Motor neuron (in vitro differentiated cells): ENCODE results near the gene ARSG. TPM values are rescaled to one million over a fixed set of nuclear protein-coding genes. Genes with fewer than 3 reads are reported as not detected.
A peak's percentile ranks its signal among the peaks of the same experiment; 100 is the strongest.
"Not testable (repeated sequence)": the region's sequence is repeated elsewhere in the genome, so short reads cannot be mapped to it uniquely, and the experiment has no call there.

Experiments used
- ATAC-seq, 8 experiments: fragments of 200-7000 bp; cut with Tn5 transposase; replicated peaks in 6 of 8; 2 replicates each; pipeline ENCODE4 v1.8.0; 2021; ENCODE audit warnings: mild to moderate bottlenecking in 8 of 8, moderate library complexity in 8 of 8
- H3K27ac ChIP-seq, 2 donors: fragments of 250-450 bp; sonication (Bioruptor Pico); 2 replicates each; pipeline ENCODE4 v1.9.0; 2021; ENCODE audit warnings: antibody characterized with exemption in 2 of 2, mild to moderate bottlenecking in 2 of 2, moderate library complexity in 1 of 2
- H3K4me1 ChIP-seq, 2 donors: fragments of 250-450 bp; sonication (Bioruptor Pico); replicated peaks in 1 of 2; 2 replicates each; pipeline ENCODE4 v1.6.1; 2021; ENCODE audit warnings: antibody characterized with exemption in 2 of 2, mild to moderate bottlenecking in 2 of 2, moderate library complexity in 1 of 2
- H3K4me3 ChIP-seq, 5 donors: fragments of 250-450 bp; sonication (Bioruptor Pico); 2 replicates each; pipeline ENCODE4 v1.9.0; 2021; ENCODE audit warnings: antibody characterized with exemption in 5 of 5, mild to moderate bottlenecking in 5 of 5, moderate library complexity in 4 of 5
- WGBS, 10 experiments: fragments of 450-650 bp; shearing (Covaris generic); methylation state at CpG; one replicate each; pipeline ENCODE4 v1.0.0; 2022; 5-methylcytosine and 5-hydroxymethylcytosine counted together
- in situ Hi-C, 9 experiments: fragments of 400-800 bp; cut with MboI; loops; one replicate each; pipeline ENCODE4 v1.15.0; 2021; ENCODE audit warnings: low sequenced_read_pairs in 9 of 9, low pct_unique_long_range_greater_than_20kb in 2 of 9; ENCODE audit not compliant: unreplicated experiment in 9 of 9
- total RNA-seq, 8 experiments: library from RNA; unstranded; fragments of 300-600 nt; gene quantifications; 2 replicates each; pipeline versions ENCODE4 v1.2.3 to v1.2.4, GENCODE V29; 2022

ARSG gene
- total RNA-seq, 8 experiments from 2014 or later = 6.9 to 36.5 (median 12.6) TPM

DNA sequence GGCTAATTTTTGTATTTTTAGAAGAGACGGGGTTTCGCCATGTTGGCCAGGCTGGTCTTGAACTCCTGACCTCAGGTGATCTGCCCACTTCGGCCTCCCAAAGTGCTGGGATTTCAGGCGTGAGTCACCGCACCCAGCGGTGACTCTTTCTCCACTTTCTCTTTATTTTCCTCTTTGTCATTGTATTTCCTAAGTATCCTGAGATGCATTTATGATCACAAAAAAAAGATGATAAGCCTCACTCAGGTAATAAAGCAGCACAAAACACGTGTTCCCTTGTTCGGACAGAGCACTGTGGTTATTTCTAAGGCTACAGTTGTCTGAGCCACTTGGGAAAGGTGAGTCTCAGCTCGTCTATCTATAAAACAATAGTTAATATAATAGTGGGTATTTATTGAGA, 61.4 kb downstream of the ARSG start:
- ATAC-seq, H3K27ac ChIP-seq, in situ Hi-C loops, H3K4me1 ChIP-seq, H3K4me3 ChIP-seq: not testable (repeated sequence)
- 79 to 100% (median 95%) methylated on average over 1 to 9 of the region's 9 CpGs; no CpG with 5 or more reads in 1 of the 10 experiments for WGBS, 10 experiments

- in situ Hi-C loops = no loop called here
- ATAC-seq = peak in 1 of 8 experiments; percentile 17
- WGBS, 10 experiments = 49 to 100% (median 85%) methylated on average over 1 to 4 of the region's 4 CpGs
- H3K27ac ChIP-seq = no peak overlapping the region
- no peak overlapping the region for H3K4me3 ChIP-seq
- H3K4me1 ChIP-seq = peaks cover 0 to 7% of the 10 kb centered on the region in 2 donors
Measured at GRCh38 chr17:68353111-68353521, 61.8 kb downstream of the ARSG start.

DNA sequence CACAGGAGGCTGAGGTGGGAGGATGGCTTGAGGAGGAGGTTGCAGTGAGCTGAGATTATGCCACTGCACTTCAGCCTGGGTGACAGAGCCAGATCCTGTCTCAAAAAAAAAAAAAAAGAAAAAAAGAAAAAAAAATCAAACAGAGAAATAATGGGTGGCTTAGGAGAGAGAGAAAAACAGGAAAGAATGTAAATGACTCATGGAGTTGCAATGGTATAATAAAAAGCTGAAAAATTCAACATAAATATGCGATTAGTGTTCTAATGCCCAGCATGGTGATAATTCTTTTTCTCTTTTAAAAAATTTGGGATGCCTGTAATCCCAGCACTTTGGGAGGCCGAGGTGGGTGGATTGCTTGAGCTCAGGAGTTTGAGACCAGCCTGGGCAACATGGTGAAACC, 63.0 kb downstream of the ARSG start:
- H3K4me1 ChIP-seq, H3K27ac ChIP-seq, in situ Hi-C loops, H3K4me3 ChIP-seq: not testable (repeated sequence)
- ATAC-seq = peak in 2 of 8 experiments; percentile 15 to 26
- WGBS, 10 experiments = 9 to 100% (median 74%) methylated on average over 1 to 2 of the region's 2 CpGs; no CpG with 5 or more reads in 1 of the 10 experiments

DNA sequence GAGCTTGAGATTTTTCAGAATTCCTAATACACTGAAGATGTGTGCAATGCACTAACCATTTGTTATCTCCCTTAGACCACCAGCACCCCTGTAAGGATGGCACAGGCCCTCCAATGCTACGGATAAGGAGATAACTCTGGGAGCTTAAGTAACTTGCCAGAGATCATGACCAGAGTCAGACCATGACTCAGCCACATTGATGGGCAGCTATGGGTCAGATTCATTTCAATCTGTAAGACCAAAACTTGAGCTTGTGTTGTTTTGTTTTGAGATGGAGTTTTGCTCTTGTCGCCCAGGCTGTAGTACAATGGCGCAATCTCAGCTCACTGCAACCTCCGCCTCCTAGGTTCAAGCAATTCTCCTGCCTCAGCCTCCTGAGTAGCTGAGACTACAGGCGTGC, 63.8 kb downstream of the ARSG start:
- ATAC-seq, H3K4me1 ChIP-seq, in situ Hi-C loops, H3K4me3 ChIP-seq, H3K27ac ChIP-seq: not testable (repeated sequence)
- 90 to 100% (median 100%) methylated on average over 1 to 3 of the region's 5 CpGs; no CpG with 5 or more reads in 3 of the 10 experiments for WGBS, 10 experiments

DNA sequence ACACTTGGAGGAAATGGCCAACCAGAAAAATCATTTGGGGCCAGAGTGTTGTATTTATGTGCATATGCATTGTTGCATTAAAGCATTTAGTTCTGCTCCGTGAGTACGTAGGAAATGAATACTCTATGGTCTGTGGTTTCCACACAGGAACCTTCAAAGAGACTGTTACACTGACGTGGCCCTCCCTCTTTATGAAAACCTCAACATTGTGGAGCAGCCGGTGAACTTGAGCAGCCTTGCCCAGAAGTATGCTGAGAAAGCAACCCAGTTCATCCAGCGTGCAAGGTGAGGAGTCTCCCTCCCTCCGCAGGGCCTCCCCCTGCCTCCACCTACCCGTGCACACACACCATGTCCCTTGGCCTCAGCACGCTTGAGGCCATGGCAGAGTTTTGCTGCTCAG, 65.2 kb downstream of the ARSG start:
- Histone ChIP-seq H3K27ac (no peak overlapping the region), H3K4me1 (peaks cover 0 to 2% of the 10 kb centered on the region in 2 donors), H3K4me3 (no peak overlapping the region)
- in situ Hi-C loops = no loop called here
- WGBS, 10 experiments = 0 to 98% (median 75%) methylated on average over 2 to 7 of the region's 8 CpGs; no CpG with 5 or more reads in 3 of the 10 experiments
- ATAC-seq = peak in 4 of 8 experiments; percentile 15 to 98 (median 96)

DNA sequence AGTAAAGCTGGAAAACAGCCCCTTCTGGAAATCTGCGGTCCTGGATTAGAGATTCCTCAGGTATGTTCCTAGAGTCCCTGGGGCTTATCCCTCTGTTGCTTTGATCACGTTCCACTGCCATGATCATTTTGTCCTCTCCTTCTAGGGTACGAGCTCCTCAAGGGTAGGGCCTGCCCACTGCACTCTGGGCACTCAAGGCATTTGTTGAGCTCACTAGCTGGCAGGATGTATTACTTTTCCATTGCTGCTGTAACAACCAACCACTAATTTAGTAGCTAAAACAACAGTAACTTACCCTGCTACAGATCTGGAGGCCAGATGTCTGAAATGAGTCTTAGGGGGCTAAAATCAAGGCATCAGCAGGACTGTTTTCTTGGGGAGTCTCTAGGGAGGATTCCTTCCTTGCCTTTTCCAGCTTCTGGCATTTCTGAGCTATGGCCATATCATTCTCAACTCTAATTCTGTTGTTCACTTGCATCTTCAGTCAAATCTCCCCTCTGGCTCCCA, 65.7 kb downstream of the ARSG start:
- H3K4me3 ChIP-seq = no peak overlapping the region
- in situ Hi-C loops = no loop called here
- no peak overlapping the region for H3K27ac ChIP-seq
- 33 to 100% (median 77%) methylated on average over 1 to 3 of the region's 3 CpGs; no CpG with 5 or more reads in 6 of the 10 experiments for WGBS, 10 experiments
- no peak for ATAC-seq
- H3K4me1 ChIP-seq = no peaks in the 10 kb centered on the region

DNA sequence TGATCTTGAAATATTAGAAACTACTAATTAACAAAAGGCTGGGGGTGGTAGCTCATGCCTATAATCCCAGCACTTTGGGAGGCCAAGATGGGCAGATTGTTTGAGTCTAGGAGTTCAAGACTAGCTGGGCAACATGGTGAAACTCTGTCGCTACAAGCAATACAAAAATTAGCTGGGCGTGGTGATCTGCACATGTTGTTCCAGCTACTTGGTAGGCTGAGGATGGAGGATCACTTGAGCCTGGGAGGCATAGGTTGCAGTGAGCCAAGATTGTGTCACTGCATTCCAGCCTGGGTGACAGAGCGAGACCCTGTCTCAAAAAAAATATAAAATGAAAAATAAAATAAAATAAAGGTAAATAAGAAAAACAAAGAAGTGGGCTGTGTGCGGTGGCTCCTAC, 66.6 kb downstream of the ARSG start:
- 86 to 100% (median 90%) methylated on average over 1 to 4 of the region's 4 CpGs for WGBS, 10 experiments
- no peak overlapping the region for H3K27ac ChIP-seq
- ATAC-seq = no peak
- no peak overlapping the region for H3K4me3 ChIP-seq
- H3K4me1 ChIP-seq = no peaks in the 10 kb centered on the region
- in situ Hi-C loops = no loop called here

DNA sequence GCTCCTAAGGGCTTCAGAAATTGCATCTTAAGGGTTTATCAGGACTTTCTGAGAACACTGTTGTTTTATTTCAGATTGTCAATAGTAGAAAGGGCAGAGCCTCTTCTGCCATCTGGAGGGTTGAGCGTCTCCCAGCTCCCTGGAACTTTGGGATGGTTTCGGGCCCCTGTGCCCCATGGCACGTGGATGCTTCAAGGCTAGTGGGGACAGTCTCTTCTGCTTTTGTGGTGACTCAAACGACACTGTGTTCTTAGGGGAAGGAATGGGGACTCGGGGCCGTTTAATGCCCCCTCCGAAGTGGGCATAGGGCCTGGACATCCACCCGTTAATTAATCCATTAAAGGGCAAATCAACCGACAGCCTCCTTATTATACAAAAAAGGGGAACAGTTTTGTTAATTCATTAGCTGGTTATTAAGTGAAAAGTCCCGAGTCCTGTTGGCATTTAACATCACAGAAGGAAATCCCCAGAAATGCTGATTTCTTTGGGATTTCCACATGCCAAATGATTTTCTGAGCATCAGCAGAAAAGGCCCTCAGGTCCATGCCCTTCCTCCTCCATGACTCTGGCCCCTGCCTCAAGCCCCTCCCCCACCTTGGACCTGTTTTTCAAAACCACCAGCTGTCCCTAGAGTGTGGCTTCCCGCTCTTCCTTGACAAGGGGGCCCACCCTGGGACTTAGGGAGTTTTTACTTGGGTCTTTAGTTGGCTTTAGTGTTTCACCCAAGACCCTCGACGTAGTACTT, 68.7 kb downstream of the ARSG start:
- ATAC-seq = no peak
- Histone ChIP-seq H3K4me1 (no peaks in the 10 kb centered on the region), H3K27ac (no peak overlapping the region), H3K4me3 (no peak overlapping the region)
- in situ Hi-C loops = no loop called here
- WGBS, 10 experiments = 74 to 100% (median 82%) methylated on average over 1 to 9 of the region's 13 CpGs; no CpG with 5 or more reads in 1 of the 10 experiments

DNA sequence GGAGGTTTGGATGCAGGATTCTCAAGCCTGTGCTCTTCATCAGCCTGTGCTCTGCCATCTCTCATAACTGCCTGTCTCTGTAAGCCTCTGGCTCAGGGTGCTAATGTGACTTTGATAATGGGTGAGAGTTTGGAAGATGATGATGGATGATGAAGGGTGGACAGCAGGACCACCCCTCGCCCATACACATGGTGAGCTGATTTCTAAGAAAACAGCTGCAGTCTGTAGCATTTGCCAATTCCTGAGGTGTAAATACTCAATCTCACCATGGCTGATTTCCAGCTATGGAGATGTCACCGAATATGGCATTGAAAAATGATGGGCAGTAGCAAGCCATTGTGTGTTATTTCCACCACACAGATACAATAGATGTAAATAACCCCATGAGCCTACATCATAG, 74.2 kb downstream of the ARSG start:
- Histone ChIP-seq H3K27ac (no peak overlapping the region), H3K4me3 (no peak overlapping the region), H3K4me1 (no peaks in the 10 kb centered on the region)
- in situ Hi-C loops = no loop called here
- WGBS, 10 experiments = 50 to 100% (median 83%) methylated on average over 1 to 2 of the region's 2 CpGs; no CpG with 5 or more reads in 4 of the 10 experiments
- ATAC-seq = no peak

- no peak for ATAC-seq
- WGBS, 10 experiments = 67 to 100% (median 92%) methylated on average over 1 to 5 of the region's 5 CpGs; no CpG with 5 or more reads in 5 of the 10 experiments
- H3K4me3 ChIP-seq = no peak overlapping the region
- no peak overlapping the region for H3K27ac ChIP-seq
- no peaks in the 10 kb centered on the region for H3K4me1 ChIP-seq
- in situ Hi-C loops = no loop called here
Measured at GRCh38 chr17:68368387-68368786, 77.1 kb downstream of the ARSG start.

DNA sequence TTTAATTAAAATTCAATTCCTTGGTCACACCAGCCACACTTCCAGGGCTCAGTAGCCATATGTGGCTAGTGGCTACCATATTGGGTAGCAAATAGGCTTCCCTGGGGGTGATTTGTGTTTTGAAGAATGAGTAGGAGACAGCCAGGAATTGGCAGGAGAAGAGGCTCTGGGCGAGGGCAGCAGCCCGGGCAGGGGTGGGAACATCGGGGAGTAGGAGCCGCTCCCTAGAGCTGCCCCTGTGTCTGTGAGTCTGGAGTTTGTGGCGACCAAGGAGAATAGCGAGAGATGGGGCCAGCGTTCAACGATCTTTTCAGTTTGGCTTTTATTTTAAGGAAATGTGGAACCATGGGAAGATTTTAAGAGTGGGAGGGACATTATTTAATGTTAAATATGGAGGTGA, 84.3 kb downstream of the ARSG start:
- no peak for ATAC-seq
- 65 to 100% (median 93%) methylated on average over 1 to 5 of the region's 8 CpGs; no CpG with 5 or more reads in 3 of the 10 experiments for WGBS, 10 experiments

DNA sequence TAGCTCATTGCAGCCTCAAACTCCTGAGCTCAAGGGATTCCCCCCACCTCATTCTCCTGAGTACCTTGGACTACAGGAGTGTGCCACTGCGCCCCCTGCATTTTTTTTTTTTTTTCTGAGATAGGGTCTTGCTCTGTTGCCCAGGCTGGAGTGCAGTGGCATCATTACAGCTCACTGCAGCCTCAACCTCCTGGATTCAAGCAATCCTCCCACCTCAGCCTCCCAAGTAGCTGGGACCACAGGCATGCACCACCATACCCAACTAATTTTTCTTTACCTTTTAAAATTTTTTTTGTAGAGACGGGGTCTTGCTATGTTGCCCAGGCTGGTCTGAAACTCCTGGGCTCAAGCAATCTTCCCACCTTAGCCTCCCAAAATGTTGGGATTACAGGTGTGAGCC, 84.9 kb downstream of the ARSG start:
- ATAC-seq, H3K4me3 ChIP-seq, in situ Hi-C loops, H3K27ac ChIP-seq: not testable (repeated sequence)
- peaks cover 8 to 13% of the 10 kb centered on the region in 2 donors for H3K4me1 ChIP-seq
- WGBS, 10 experiments = 88 to 100% (median 100%) methylated on average over 1 to 2 of the region's 2 CpGs; no CpG with 5 or more reads in 5 of the 10 experiments

More for the DNA sequence above, 84.3 kb downstream of the ARSG start:
- in situ Hi-C loops = no loop called here
- Histone ChIP-seq H3K4me1 (peaks cover 6 to 13% of the 10 kb centered on the region in 2 donors), H3K27ac (no peak overlapping the region), H3K4me3 (no peak overlapping the region)

DNA sequence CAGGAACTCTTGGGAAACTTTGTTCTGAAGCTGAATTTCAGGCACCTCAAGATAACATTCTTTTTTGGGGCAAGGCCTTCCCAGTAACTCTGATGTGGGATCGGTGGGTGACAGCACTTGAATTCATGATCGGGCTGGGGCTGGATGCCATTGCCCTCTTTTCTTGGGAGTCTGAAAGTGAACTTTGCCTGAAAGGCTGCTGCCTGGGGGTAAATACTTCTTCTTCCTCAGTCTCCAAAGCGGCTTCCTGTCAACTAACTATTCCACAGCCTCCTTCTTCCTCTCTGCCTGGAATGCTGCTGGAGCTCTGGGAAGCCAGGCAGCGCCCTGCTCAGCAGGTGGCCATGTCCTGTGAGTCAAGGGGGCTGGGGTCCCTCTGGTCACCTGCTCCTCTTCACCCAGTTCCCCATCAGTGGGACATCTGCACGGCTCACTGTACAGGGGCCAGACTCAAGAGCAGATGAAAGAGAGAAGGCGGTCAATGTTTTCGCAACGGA, 86.5 kb downstream of the ARSG start:
- Histone ChIP-seq H3K4me3 (no peak overlapping the region), H3K4me1 (peaks cover 13 to 22% of the 10 kb centered on the region in 2 donors), H3K27ac (peak overlapping the region in 1 of 2 donors; percentile 25)
- in situ Hi-C loops = no loop called here
- ATAC-seq = no peak
- WGBS, 10 experiments = 30 to 90% (median 60%) methylated on average over 2 to 8 of the region's 8 CpGs; no CpG with 5 or more reads in 5 of the 10 experiments
